CD4-positive, alpha-beta T cell treated with Interleukin-4 for 1 hour (primary cell): ENCODE results near the gene CNBP.

Experiments used
- DNase-seq, 2 donors: peaks; one replicate each; pipeline ENCODE4 v3.0.0-alpha.2; 2020 to 2022

The CNBP gene

GRCh38 chr3:129130291-129130813, 53.3 kb downstream of the CNBP start:
- DNase-seq, result no peak

- no peak for DNase-seq
Observed at GRCh38 chr3:129128357-129129155, 55.1 kb downstream of the CNBP start.

DNA sequence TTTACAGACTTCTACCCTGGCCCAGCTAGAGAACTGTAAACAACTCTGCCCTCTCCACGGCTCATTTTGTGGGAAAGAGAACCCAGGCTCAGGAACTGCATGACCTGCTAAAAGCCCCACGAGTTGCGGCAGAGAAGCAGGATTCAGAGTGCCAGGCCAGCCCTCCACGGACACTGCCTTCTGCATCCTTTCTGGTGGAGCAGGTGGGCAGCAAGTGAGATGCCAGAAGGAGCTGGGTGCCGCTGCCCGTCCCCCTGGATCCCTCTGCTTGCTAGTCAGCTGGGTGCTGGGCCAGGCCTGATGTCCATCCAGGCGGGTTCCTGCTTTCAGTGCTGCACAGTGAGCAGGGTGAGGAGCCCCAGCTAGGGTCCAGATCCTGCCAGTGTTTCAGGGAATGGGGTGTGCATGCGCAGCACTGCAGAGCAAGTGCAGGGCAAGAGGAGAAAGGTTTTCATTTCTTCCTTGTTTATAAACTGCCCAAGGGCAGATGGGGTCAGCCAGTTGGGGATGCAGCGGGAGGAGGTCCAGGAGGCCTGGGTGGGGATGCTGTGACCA, 56.9 kb downstream of the CNBP start:
- DNase-seq, result no peak

GRCh38 chr3:129123314-129124060, 60.2 kb downstream of the CNBP start:
- peak in 1 of 2 donors; percentile 42 for DNase-seq

DNA sequence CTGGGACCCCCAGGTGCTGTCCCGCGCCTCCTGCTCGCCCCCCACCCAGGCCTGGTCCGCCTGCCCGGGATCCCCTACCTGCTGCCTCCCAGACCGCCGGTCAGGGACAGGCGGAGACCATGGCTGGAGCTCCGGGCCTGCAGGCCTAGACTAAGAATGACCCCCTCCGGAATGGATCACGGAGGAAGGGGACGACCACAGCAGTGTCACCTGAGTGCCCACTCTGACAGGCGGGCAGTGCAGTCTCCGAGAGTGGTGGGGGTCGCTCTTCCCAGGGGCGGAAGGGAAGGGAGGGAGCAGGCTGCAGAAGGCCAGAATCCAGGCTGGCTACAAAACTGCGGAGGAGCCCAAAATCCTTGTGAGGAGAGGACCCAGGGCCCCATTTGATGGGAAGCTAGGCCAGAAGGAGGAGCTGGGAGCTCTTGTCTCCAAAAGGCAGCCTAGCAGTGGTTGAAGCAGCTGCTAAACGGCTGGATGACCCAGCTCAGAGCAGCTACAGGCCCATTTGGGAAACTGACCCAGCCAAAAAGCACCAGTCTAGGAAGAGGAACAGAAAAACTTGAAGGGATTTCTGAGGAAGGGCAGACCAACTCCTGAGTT, 61.2 kb downstream of the CNBP start:
- peak in 1 of 2 donors; percentile 21 for DNase-seq

DNA sequence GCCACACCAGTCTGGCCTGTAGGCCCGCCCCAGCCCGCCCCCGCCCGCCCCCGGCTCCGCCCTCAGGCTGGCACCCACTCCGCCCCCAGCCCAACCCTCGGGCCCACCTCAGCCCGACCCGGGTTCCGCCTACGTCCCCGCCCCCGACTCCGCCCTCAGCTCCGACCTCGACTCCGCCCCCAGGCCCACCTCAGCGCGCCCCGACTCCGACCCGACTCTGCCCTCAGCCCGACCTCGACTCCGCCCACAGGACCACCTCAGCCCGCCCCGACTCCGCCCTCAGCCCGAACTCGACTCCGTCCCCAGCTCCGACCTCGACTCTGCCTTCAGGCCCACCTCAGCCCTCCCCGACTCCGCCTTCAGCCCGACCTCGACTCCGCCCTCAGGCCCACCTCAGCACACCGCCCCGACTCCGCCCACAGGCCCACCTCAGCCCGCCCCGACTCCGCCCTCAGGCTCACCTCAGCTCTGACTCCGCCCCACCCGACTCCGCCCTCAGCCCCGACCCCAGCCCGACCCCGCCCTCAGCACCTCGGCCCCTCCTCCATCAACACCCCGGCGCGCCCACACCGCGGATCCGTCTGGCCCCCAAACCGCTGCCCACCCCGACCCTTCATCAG, 61.8 kb downstream of the CNBP start, which contains the start of gene RAB43:
TSS of gene RAB43 (minus strand) at position 13 of the 620 bp plus-strand sequence. CDS start 315 bp downstream, outside the sequence.
- peak; percentile 90 to 92 for DNase-seq

- DNase-seq, result peak in 1 of 2 donors; percentile 31
Observed at GRCh38 chr3:129121016-129121791, 62.5 kb downstream of the CNBP start.

DNA sequence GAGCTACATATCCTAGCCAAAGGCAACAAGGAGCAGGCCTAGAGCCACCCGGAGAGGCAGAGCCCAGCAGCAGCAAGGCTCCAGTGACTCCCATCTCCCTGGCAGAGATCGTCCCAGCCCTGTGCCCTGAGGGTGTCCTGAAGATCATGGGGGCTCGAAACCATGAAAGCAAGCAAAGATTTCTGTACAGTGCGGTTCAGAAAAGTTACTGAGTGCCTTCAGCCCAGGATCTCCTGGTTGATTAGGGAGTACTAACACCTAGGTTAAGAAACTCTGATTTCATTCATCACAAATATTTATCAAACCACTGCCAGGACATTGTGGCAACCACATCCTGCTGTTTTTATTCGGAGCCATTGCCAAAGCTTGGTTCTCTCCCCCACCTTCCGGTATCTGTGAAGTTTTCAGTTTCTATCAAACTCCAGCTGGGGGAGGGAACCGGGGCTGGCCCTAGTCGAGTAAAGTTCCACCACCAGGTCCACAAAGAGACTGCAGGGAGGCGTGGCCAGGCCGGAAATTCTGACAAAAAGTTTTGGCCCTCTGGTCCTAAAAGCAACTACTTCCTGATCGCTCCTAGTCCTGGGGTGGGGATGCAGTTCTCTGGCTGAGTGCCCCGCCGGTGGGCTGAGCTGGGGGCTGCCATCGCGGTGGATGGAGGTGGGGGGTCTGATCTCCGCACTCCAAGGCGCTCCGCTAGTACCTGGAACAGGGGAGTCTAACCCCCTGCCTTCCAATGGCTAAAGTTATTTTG, 63.3 kb downstream of the CNBP start:
- peak; percentile 92 to 95 for DNase-seq

- DNase-seq, result peak in 1 of 2 donors; percentile 26
Observed at GRCh38 chr3:129119365-129120100, 64.2 kb downstream of the CNBP start.

DNA sequence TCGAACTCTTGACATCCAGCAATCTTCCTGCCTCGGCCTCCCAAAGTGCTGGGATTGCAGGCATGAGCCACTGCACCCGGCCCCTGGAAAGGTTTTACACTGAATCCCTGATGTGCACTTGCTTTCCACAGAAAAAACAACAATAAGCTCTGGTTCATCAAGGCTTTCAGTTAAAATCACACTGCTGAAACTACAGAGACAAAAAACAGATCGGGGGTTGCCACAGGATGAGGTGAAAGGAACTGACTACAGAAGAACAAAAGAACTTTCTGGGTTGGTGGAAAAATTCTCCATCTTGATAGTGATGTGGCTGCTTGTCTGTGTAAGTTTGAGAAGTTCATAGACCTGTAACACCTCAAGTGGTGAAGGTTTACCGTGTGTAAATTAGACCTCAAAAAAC, 65.0 kb downstream of the CNBP start:
- DNase-seq, result peak; percentile 54 to 88
